Activated naive CD8-positive, alpha-beta T cell treated with anti-CD3 and anti-CD28 coated beads, Interleukin-2, amount 50 U/mL, for 24 hours (primary cell): ENCODE results near the gene STK16.

Experiments
- ATAC-seq: fragments of 150-1000 bp; cut with Tn5 transposase; one replicate; pipeline ENCODE4 v1.10.0; 2021
- DNase-seq: peaks from one replicate; pipeline ENCODE4 v3.0.0; 2021
- H3K27ac Mint-ChIP-seq: one replicate; pipeline ENCODE4 v1.8.0; 2021; ENCODE audit warnings: mild to moderate bottlenecking, mixed read lengths
- H3K27me3 Mint-ChIP-seq: one replicate; pipeline ENCODE4 v1.8.0; 2021; ENCODE audit warnings: mixed read lengths
- H3K36me3 Mint-ChIP-seq: one replicate; pipeline ENCODE4 v1.8.0; 2021; ENCODE audit warnings: low read depth, mixed read lengths
- H3K4me1 Mint-ChIP-seq: one replicate; pipeline ENCODE4 v1.8.0; 2021; ENCODE audit warnings: mixed read lengths
- H3K4me3 Mint-ChIP-seq: one replicate; pipeline ENCODE4 v1.8.0; 2021; ENCODE audit warnings: mild to moderate bottlenecking, moderate library complexity, mixed read lengths
- H3K9me3 Mint-ChIP-seq: one replicate; pipeline ENCODE4 v1.8.0; 2021; ENCODE audit warnings: mixed read lengths

Gene STK16

GRCh38 chr2:219219784-219220532, 25.3 kb upstream of the STK16 start:
- peaks cover 18% of the 10 kb centered on the region for H3K4me1 Mint-ChIP-seq
- H3K4me3 Mint-ChIP-seq: no peak overlapping the region
- H3K36me3 Mint-ChIP-seq: peaks cover 37% of the 10 kb centered on the region
- DNase-seq (no peak), ATAC-seq (no peak)
- H3K27me3 Mint-ChIP-seq: no peaks in the 10 kb centered on the region
- no peaks in the 10 kb centered on the region for H3K9me3 Mint-ChIP-seq
- H3K27ac Mint-ChIP-seq: no peak overlapping the region

- no peaks in the 10 kb centered on the region for H3K27me3 Mint-ChIP-seq
- H3K4me3 Mint-ChIP-seq: no peak overlapping the region
- H3K9me3 Mint-ChIP-seq: no peaks in the 10 kb centered on the region
- ATAC-seq (no peak), DNase-seq (no peak)
- H3K27ac Mint-ChIP-seq: no peak overlapping the region
- peaks cover 41% of the 10 kb centered on the region for H3K36me3 Mint-ChIP-seq
- peaks cover 18% of the 10 kb centered on the region for H3K4me1 Mint-ChIP-seq
These were observed 24.5 kb upstream of the STK16 start for GRCh38 chr2:219220652-219221402.

GRCh38 chr2:219221957-219222518, 23.2 kb upstream of the STK16 start:
- Mint-ChIP-seq H3K27me3 (no peaks in the 10 kb centered on the region), H3K36me3 (peaks cover 45% of the 10 kb centered on the region), H3K9me3 (no peaks in the 10 kb centered on the region), H3K4me3 (no peak overlapping the region), H3K27ac (no peak overlapping the region), H3K4me1 (peaks cover 13% of the 10 kb centered on the region)
- DNase-seq (no peak), ATAC-seq (no peak)

GRCh38 chr2:219223831-219224610, 21.3 kb upstream of the STK16 start:
- peaks cover 19% of the 10 kb centered on the region for H3K4me1 Mint-ChIP-seq
- no peak for ATAC-seq

GRCh38 chr2:219225350-219225749, 19.9 kb upstream of the STK16 start:
- ATAC-seq: no peak
- Mint-ChIP-seq H3K27me3 (no peaks in the 10 kb centered on the region), H3K4me1 (peaks cover 19% of the 10 kb centered on the region), H3K4me3 (no peak overlapping the region), H3K27ac (no peak overlapping the region), H3K9me3 (no peaks in the 10 kb centered on the region), H3K36me3 (peaks cover 39% of the 10 kb centered on the region)
- DNase-seq: no peak

More at GRCh38 chr2:219223831-219224610, 21.3 kb upstream of the STK16 start:
- Mint-ChIP-seq H3K9me3 (no peaks in the 10 kb centered on the region), H3K36me3 (peaks cover 39% of the 10 kb centered on the region), H3K27me3 (no peaks in the 10 kb centered on the region), H3K27ac (no peak overlapping the region), H3K4me3 (no peak overlapping the region)
- DNase-seq: no peak

GRCh38 chr2:219228041-219228910, 17.0 kb upstream of the STK16 start:
- Mint-ChIP-seq H3K4me1 (peaks cover 38% of the 10 kb centered on the region), H3K36me3 (peaks cover 46% of the 10 kb centered on the region), H3K4me3 (peak overlapping the region; percentile 100), H3K9me3 (no peaks in the 10 kb centered on the region), H3K27ac (peak overlapping the region; percentile 59), H3K27me3 (no peaks in the 10 kb centered on the region)
- ATAC-seq: no peak
- DNase-seq: no peak

GRCh38 chr2:219228911-219229304, 16.4 kb upstream of the STK16 start:
- H3K27me3 Mint-ChIP-seq: no peaks in the 10 kb centered on the region
- no peaks in the 10 kb centered on the region for H3K9me3 Mint-ChIP-seq
- peaks cover 47% of the 10 kb centered on the region for H3K36me3 Mint-ChIP-seq
- H3K4me3 Mint-ChIP-seq: peak overlapping the region; percentile 100
- H3K27ac Mint-ChIP-seq: peak overlapping the region; percentile 59
- ATAC-seq: no peak
- peaks cover 39% of the 10 kb centered on the region for H3K4me1 Mint-ChIP-seq
- DNase-seq: no peak

GRCh38 chr2:219229305-219230058, 15.8 kb upstream of the STK16 start, which contains the start of the genes ANKZF1 and ATG9A:
Gene ANKZF1, plus strand, starts transcription at chr2:219229806. Its CDS starts 452 bp downstream, at chr2:219230258.
Gene ATG9A, minus strand, starts transcription at chr2:219229636. Its CDS starts 1,612 bp downstream, at chr2:219228024.
- peak; percentile 97 for DNase-seq
- H3K27me3 Mint-ChIP-seq: no peaks in the 10 kb centered on the region
- ATAC-seq: peak; percentile 98
- peak within 1 kb of the TSS; percentile 100 for H3K4me3 Mint-ChIP-seq
- H3K36me3 Mint-ChIP-seq: peaks cover 48% of the 10 kb centered on the region
- H3K27ac Mint-ChIP-seq: peak within 1 kb of the TSS; percentile 100
- peaks cover 41% of the 10 kb centered on the region for H3K4me1 Mint-ChIP-seq
- no peaks in the 10 kb centered on the region for H3K9me3 Mint-ChIP-seq

GRCh38 chr2:219230059-219230540, 15.2 kb upstream of the STK16 start:
- H3K36me3 Mint-ChIP-seq: peaks cover 49% of the 10 kb centered on the region
- DNase-seq (peak; percentile 70), ATAC-seq (peak; percentile 27)
- H3K27me3 Mint-ChIP-seq: no peaks in the 10 kb centered on the region
- no peaks in the 10 kb centered on the region for H3K9me3 Mint-ChIP-seq
- peak overlapping the region; percentile 100 for H3K27ac Mint-ChIP-seq
- peaks cover 41% of the 10 kb centered on the region for H3K4me1 Mint-ChIP-seq
- H3K4me3 Mint-ChIP-seq: peak overlapping the region; percentile 100

GRCh38 chr2:219234331-219234730, 10.9 kb upstream of the STK16 start:
- ATAC-seq (no peak), DNase-seq (no peak)
- H3K9me3 Mint-ChIP-seq: no peaks in the 10 kb centered on the region
- H3K4me3 Mint-ChIP-seq: no peak overlapping the region
- no peak overlapping the region for H3K27ac Mint-ChIP-seq
- H3K36me3 Mint-ChIP-seq: peaks cover 58% of the 10 kb centered on the region
- H3K27me3 Mint-ChIP-seq: no peaks in the 10 kb centered on the region
- H3K4me1 Mint-ChIP-seq: peaks cover 25% of the 10 kb centered on the region

- H3K27ac Mint-ChIP-seq: no peak overlapping the region
- no peak for ATAC-seq
- H3K27me3 Mint-ChIP-seq: no peaks in the 10 kb centered on the region
- no peaks in the 10 kb centered on the region for H3K9me3 Mint-ChIP-seq
- peaks cover 19% of the 10 kb centered on the region for H3K36me3 Mint-ChIP-seq
- peak overlapping the region; percentile 49 for H3K4me3 Mint-ChIP-seq
- no peak for DNase-seq
- peaks cover 42% of the 10 kb centered on the region for H3K4me1 Mint-ChIP-seq
These were observed 2.0 kb upstream of the STK16 start for GRCh38 chr2:219243291-219243761.

- peaks cover 28% of the 10 kb centered on the region for H3K36me3 Mint-ChIP-seq
These were observed 511 bp upstream of the STK16 start for GRCh38 chr2:219244789-219245147.

GRCh38 chr2:219245899-219246230, 586 bp downstream of the STK16 start:
- DNase-seq (peak; percentile 26), ATAC-seq (no peak)
- peak overlapping the region; percentile 94 for H3K27ac Mint-ChIP-seq
- H3K4me3 Mint-ChIP-seq: peak overlapping the region; percentile 87
- H3K4me1 Mint-ChIP-seq: peaks cover 67% of the 10 kb centered on the region
- no peaks in the 10 kb centered on the region for H3K27me3 Mint-ChIP-seq
- peaks cover 39% of the 10 kb centered on the region for H3K36me3 Mint-ChIP-seq
- H3K9me3 Mint-ChIP-seq: no peaks in the 10 kb centered on the region

More at GRCh38 chr2:219244789-219245147, 511 bp upstream of the STK16 start:
- peak overlapping the region; percentile 87 for H3K4me3 Mint-ChIP-seq
- DNase-seq (no peak), ATAC-seq (no peak)
- no peaks in the 10 kb centered on the region for H3K9me3 Mint-ChIP-seq
- peaks cover 56% of the 10 kb centered on the region for H3K4me1 Mint-ChIP-seq
- H3K27me3 Mint-ChIP-seq: no peaks in the 10 kb centered on the region
- peak overlapping the region; percentile 94 for H3K27ac Mint-ChIP-seq
